GM21381 (cell line): ENCODE data around the gene SLC35G6.
"Not testable (repeated sequence)": the region's sequence is repeated elsewhere in the genome, so short reads cannot be mapped to it uniquely, and the experiment has no call there.

Source experiments
- ATAC-seq: cut with Tn5 transposase; IDR thresholded peaks from one replicate; pipeline ENCODE4 v1.9.1; 2021; ENCODE audit warnings: mild to moderate bottlenecking, moderate library complexity; ENCODE audit not compliant: unreplicated experiment

Gene SLC35G6

GRCh38 chr17:7477392-7478275 is 3.6 kb upstream of the SLC35G6 start:
- no peak for ATAC-seq

GRCh38 chr17:7478276-7479212 is 2.7 kb upstream of the SLC35G6 start:
- no peak for ATAC-seq

- ATAC-seq = no peak
Observed at GRCh38 chr17:7479213-7480088, 1.8 kb upstream of the SLC35G6 start, which contains the start of gene ZBTB4. TSS of gene ZBTB4 (minus strand) at chr17:7479631. CDS start at chr17:7466801, 12,830 bp downstream.

GRCh38 chr17:7480089-7480384 is 1.2 kb upstream of the SLC35G6 start:
- no peak for ATAC-seq

GRCh38 chr17:7481842-7482741 is 846 bp downstream of the SLC35G6 start:
- ATAC-seq = not testable (repeated sequence)

GRCh38 chr17:7482742-7483088 is 1.5 kb downstream of the SLC35G6 start:
- ATAC-seq = not testable (repeated sequence)

- peak; percentile 31 for ATAC-seq
Observed at GRCh38 chr17:7483255-7484066, 2.2 kb downstream of the SLC35G6 start.

GRCh38 chr17:7484067-7484918 is 3.0 kb downstream of the SLC35G6 start, which contains the start of gene POLR2A:
TSS of gene POLR2A (plus strand) at chr17:7484366.
- ATAC-seq = peak; percentile 59

- no peak for ATAC-seq
Observed at GRCh38 chr17:7484919-7485377, 3.7 kb downstream of the SLC35G6 start.

GRCh38 chr17:7486181-7486580 is 4.9 kb downstream of the SLC35G6 start:
- no peak for ATAC-seq

- no peak for ATAC-seq
Observed at GRCh38 chr17:7490144-7490543, 8.9 kb downstream of the SLC35G6 start.

- no peak for ATAC-seq
Observed at GRCh38 chr17:7491583-7491982, 10.3 kb downstream of the SLC35G6 start.

- ATAC-seq = no peak
Observed at GRCh38 chr17:7493941-7494340, 12.7 kb downstream of the SLC35G6 start.

- ATAC-seq = no peak
Observed at GRCh38 chr17:7495906-7496434, 14.7 kb downstream of the SLC35G6 start.

- no peak for ATAC-seq
Observed at GRCh38 chr17:7496470-7497183, 15.4 kb downstream of the SLC35G6 start.

GRCh38 chr17:7497228-7497627 is 16.0 kb downstream of the SLC35G6 start:
- ATAC-seq = no peak

- no peak for ATAC-seq
Observed at GRCh38 chr17:7497636-7498035, 16.4 kb downstream of the SLC35G6 start.
